ENCODE measurements around the gene SLC14A1.

DNA sequence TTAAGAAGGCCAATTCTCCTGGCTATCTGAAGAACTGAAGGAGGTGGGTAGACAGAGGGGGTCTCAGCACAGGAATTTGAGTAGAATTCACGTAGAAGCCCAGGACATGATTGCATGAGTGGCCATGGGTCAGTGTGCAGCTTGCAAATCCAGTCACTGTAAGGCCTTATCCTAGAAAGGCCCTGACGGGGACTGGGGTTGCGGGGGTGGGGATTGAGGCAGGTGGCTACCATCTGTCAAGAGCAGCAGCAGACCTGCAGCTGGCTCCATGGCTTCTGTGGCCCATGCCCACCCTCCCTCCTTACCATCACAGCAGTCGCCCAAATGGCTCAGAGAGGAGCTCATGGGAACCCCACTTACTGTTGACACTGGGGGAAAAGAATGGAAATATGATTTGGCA lies 34.6 kb upstream of the SLC14A1 start:
- TF ChIP-seq EZH2phosphoT487 (IDR thresholded peaks at IDR 0.05; ENCODE audit: low read length) (no peak), EZH2 (optimal IDR thresholded peaks at IDR 0.05; ENCODE audit: low read depth, low read length) (no peak)
